ENCODE results near the gene RB1. TPM values are rescaled to one million over a fixed set of nuclear protein-coding genes. Genes with fewer than 3 reads are reported as not detected.
"Not testable (repeated sequence)": the region's sequence is repeated elsewhere in the genome, so short reads cannot be mapped to it uniquely, and the experiment has no call there.

The RB1 gene
- total RNA-seq, 2 donors from 2014 or later, result 18.7 to 20.1 TPM

GRCh38 chr13:48322294-48322693, 18.7 kb downstream of the RB1 start:
- Histone ChIP-seq H3K27me3 (ENCODE audit: control insufficient read depth, insufficient read depth, low read length, poor library complexity, severe bottlenecking) (no peaks in the 10 kb centered on the region), H3K36me3 (ENCODE audit: control insufficient read depth, insufficient read depth, low read length) (no peaks in the 10 kb centered on the region), H3K27ac (ENCODE audit: low read depth, low read length) (no peak overlapping the region), H3K4me3 (ENCODE audit: low read length) (no peak overlapping the region), H3K4me1 (ENCODE audit: control insufficient read depth, insufficient read depth, low read length) (no peaks in the 10 kb centered on the region), H3K9ac (ENCODE audit: extremely low read depth, low read length, poor library complexity, severe bottlenecking) (no peak overlapping the region), H3K9me3 (ENCODE audit: control insufficient read depth, low read length) (peaks cover 8% of the 10 kb centered on the region)
- peaks cover 30% of the 10 kb centered on the region for H3K36me3 Mint-ChIP-seq (ENCODE audit: low read depth)
- no peak for DNase-seq
- TF ChIP-seq, protein P1, sequence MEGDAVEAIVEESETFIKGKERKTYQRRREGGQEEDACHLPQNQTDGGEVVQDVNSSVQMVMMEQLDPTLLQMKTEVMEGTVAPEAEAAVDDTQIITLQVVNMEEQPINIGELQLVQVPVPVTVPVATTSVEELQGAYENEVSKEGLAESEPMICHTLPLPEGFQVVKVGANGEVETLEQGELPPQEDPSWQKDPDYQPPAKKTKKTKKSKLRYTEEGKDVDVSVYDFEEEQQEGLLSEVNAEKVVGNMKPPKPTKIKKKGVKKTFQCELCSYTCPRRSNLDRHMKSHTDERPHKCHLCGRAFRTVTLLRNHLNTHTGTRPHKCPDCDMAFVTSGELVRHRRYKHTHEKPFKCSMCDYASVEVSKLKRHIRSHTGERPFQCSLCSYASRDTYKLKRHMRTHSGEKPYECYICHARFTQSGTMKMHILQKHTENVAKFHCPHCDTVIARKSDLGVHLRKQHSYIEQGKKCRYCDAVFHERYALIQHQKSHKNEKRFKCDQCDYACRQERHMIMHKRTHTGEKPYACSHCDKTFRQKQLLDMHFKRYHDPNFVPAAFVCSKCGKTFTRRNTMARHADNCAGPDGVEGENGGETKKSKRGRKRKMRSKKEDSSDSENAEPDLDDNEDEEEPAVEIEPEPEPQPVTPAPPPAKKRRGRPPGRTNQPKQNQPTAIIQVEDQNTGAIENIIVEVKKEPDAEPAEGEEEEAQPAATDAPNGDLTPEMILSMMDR (conservative IDR thresholded peaks at IDR 0.05), result no peak
- H3K4me3 Mint-ChIP-seq, result no peak overlapping the region
- H3K9me3 Mint-ChIP-seq, result peaks cover 21% of the 10 kb centered on the region
- no peaks in the 10 kb centered on the region for H3K27me3 Mint-ChIP-seq (ENCODE audit: insufficient read depth)
- no peak overlapping the region for H3K27ac Mint-ChIP-seq
- no peaks in the 10 kb centered on the region for H3K4me1 Mint-ChIP-seq

DNA sequence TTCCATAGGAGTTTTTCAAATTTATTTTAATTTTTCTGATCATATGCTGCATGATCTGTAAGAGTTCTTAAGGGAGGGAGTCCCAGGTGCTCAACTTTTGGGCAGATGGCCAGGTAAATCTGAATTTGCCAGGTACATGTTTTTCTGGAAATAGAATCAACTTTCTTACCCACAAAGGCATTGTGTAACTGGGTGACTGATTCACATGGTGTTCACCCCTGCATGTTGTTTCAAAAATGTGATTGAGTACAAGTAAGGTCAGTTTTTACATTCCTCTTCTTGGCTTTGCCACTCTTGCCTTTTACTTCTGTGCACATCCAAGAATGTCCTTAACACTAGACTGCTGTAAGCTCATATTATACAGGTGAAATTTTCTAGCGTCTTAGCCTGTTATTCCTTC, 30.4 kb downstream of the RB1 start:
- TF ChIP-seq, protein P1 (conservative IDR thresholded peaks at IDR 0.05), result no peak
- 88 to 100% methylated on average over 1 of the region's 1 CpG for WGBS, 2 experiments (ENCODE audit: insufficient coverage in 1 of 2, insufficient read length in 1 of 2)
- H3K4me1 Mint-ChIP-seq, result no peaks in the 10 kb centered on the region
- H3K36me3 Mint-ChIP-seq (ENCODE audit: low read depth), result peaks cover 16% of the 10 kb centered on the region
- no peak overlapping the region for H3K27ac Mint-ChIP-seq
- Histone ChIP-seq H3K9ac (ENCODE audit: extremely low read depth, low read length, poor library complexity, severe bottlenecking) (no peak overlapping the region), H3K27me3 (ENCODE audit: control insufficient read depth, insufficient read depth, low read length, poor library complexity, severe bottlenecking) (no peaks in the 10 kb centered on the region), H3K27ac (ENCODE audit: low read depth, low read length) (no peak overlapping the region), H3K4me1 (ENCODE audit: control insufficient read depth, insufficient read depth, low read length) (no peaks in the 10 kb centered on the region), H3K9me3 (ENCODE audit: control insufficient read depth, low read length) (peaks cover 4% of the 10 kb centered on the region), H3K4me3 (ENCODE audit: low read length) (no peak overlapping the region), H3K36me3 (ENCODE audit: control insufficient read depth, insufficient read depth, low read length) (no peaks in the 10 kb centered on the region)
- no peaks in the 10 kb centered on the region for H3K27me3 Mint-ChIP-seq (ENCODE audit: insufficient read depth)
- DNase-seq, result no peak
- peaks cover 16% of the 10 kb centered on the region for H3K9me3 Mint-ChIP-seq
- no peak overlapping the region for H3K4me3 Mint-ChIP-seq

GRCh38 chr13:48334534-48335127, 31.1 kb downstream of the RB1 start:
- H3K27ac Mint-ChIP-seq, result no peak overlapping the region
- Histone ChIP-seq H3K9me3 (ENCODE audit: control insufficient read depth, low read length) (peaks cover 7% of the 10 kb centered on the region), H3K27ac (ENCODE audit: low read depth, low read length) (no peak overlapping the region), H3K9ac (ENCODE audit: extremely low read depth, low read length, poor library complexity, severe bottlenecking) (no peak overlapping the region), H3K27me3 (ENCODE audit: control insufficient read depth, insufficient read depth, low read length, poor library complexity, severe bottlenecking) (no peaks in the 10 kb centered on the region), H3K4me1 (ENCODE audit: control insufficient read depth, insufficient read depth, low read length) (no peaks in the 10 kb centered on the region), H3K4me3 (ENCODE audit: low read length) (no peak overlapping the region), H3K36me3 (ENCODE audit: control insufficient read depth, insufficient read depth, low read length) (no peaks in the 10 kb centered on the region)
- TF ChIP-seq, protein P1 (conservative IDR thresholded peaks at IDR 0.05), result peak; percentile 84
- no peaks in the 10 kb centered on the region for H3K27me3 Mint-ChIP-seq (ENCODE audit: insufficient read depth)
- H3K4me1 Mint-ChIP-seq, result no peaks in the 10 kb centered on the region
- no peak overlapping the region for H3K4me3 Mint-ChIP-seq
- H3K36me3 Mint-ChIP-seq (ENCODE audit: low read depth), result peaks cover 21% of the 10 kb centered on the region
- no peak for DNase-seq
- peaks cover 22% of the 10 kb centered on the region for H3K9me3 Mint-ChIP-seq
- WGBS, 2 experiments (ENCODE audit: insufficient coverage in 1 of 2, insufficient read length in 1 of 2), result 50 to 82% methylated on average over 1 to 2 of the region's 4 CpGs

DNA sequence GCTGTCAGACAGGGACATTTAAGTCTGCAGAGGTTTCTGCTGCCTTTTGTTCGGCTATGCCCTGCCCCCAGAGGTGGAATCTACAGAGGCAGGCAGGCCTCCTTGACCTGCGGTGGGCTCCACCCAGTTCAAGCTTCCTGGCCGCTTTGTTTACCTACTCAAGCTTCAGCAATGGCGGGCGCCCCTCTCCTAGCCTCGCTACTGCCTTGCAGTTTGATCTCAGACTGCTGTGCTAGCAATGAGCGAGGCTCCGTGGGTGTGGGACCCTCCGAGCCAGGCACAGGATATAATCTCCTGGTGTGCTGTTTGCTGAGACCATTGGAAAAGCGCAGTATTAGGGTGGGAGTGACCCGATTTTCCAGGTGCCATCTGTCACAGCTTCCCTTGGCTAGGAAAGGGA, 35.6 kb downstream of the RB1 start:
- H3K4me1 ChIP-seq (ENCODE audit: control insufficient read depth, insufficient read depth, low read length), result not testable (repeated sequence)

More for the DNA sequence above, 35.6 kb downstream of the RB1 start:
- H3K27ac ChIP-seq (ENCODE audit: low read depth, low read length); H3K4me3 Mint-ChIP-seq; H3K36me3 ChIP-seq (ENCODE audit: control insufficient read depth, insufficient read depth, low read length); H3K4me1 Mint-ChIP-seq; H3K27me3 Mint-ChIP-seq (ENCODE audit: insufficient read depth); H3K27me3 ChIP-seq (ENCODE audit: control insufficient read depth, insufficient read depth, low read length, poor library complexity, severe bottlenecking); H3K9ac ChIP-seq (ENCODE audit: extremely low read depth, low read length, poor library complexity, severe bottlenecking); H3K27ac Mint-ChIP-seq; H3K4me3 ChIP-seq (ENCODE audit: low read length); DNase-seq: not testable (repeated sequence)
- peaks cover 12% of the 10 kb centered on the region for H3K9me3 ChIP-seq (ENCODE audit: control insufficient read depth, low read length)
- 91 to 92% methylated on average over 2 to 11 of the region's 11 CpGs for WGBS, 2 experiments (ENCODE audit: insufficient coverage in 1 of 2, insufficient read length in 1 of 2)
- Mint-ChIP-seq H3K9me3 (peaks cover 32% of the 10 kb centered on the region), H3K36me3 (ENCODE audit: low read depth) (peaks cover 27% of the 10 kb centered on the region)
